Measurements from ENCODE around the gene SLC16A9. TPM values are rescaled to one million over a fixed set of nuclear protein-coding genes. Genes with fewer than 3 reads are reported as not detected.

Gene SLC16A9
- total RNA-seq, 1 donor from 2014 or later, result 1.5 TPM

GRCh38 chr10:59635502-59636290, 74.0 kb downstream of the SLC16A9 start:
- no peak for DNase-seq (ENCODE audit: low spot score)
- intact Hi-C loops (cut with DNase I), result no loop called here

- intact Hi-C loops (cut with DNase I), result no loop called here
- no peak for DNase-seq (ENCODE audit: low spot score)
Measured at GRCh38 chr10:59634102-59634501, 75.5 kb downstream of the SLC16A9 start.

DNA sequence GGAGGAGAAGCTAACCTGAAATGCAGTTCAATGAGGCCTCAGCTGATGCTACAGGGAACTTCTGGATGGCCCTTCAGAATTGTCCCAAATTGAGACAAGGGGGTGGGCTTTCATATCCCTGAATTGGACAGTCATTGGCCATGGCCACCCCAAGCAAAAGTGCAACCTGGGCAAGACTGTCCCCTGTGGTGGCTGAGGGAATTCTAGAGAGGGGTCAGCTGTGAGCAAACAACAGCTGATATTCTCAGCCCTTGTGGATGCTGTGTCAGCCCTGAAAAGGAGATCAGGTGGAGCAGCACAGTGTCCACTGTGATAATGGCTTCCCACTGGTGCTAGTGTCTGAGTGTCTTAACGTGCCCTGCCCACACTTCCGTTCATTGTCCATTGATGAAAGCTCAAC, 76.6 kb downstream of the SLC16A9 start:
- no peak for DNase-seq (ENCODE audit: low spot score)
- intact Hi-C loops (cut with DNase I), result no loop called here

- intact Hi-C loops (cut with DNase I), result no loop called here
Measured at GRCh38 chr10:59631882-59632807, 77.5 kb downstream of the SLC16A9 start.

GRCh38 chr10:59631237-59631636, 78.4 kb downstream of the SLC16A9 start:
- DNase-seq (ENCODE audit: low spot score), result no peak
- intact Hi-C loops (cut with DNase I), result no loop called here

More at GRCh38 chr10:59631882-59632807, 77.5 kb downstream of the SLC16A9 start:
- DNase-seq (ENCODE audit: low spot score), result no peak

DNA sequence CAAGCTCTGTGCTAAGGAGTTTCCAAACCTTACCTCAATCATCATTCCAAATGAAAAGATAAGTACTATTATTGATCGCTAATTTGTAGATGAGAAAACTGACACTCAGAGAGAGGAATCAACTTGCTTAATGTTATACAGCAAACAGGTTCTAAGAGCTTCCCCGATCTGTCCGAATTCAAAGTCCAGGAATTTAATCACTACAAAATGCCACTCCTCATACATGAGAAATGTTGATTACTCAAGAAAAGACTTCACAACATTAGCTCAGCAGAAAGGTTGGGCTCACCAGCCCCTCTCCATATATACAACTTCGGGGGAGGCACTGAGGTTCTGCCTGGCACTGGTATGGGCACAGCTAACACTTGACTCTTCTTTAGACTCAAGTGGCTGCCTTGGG, 80.7 kb downstream of the SLC16A9 start:
- intact Hi-C loops (cut with DNase I), result loop anchor here (5.0 kb wide), 2 partner anchors 278 to 403 kb away; partner anchors contain the start of gene CCDC6
- no peak for DNase-seq (ENCODE audit: low spot score)

- no peak for DNase-seq (ENCODE audit: low spot score)
- intact Hi-C loops (cut with DNase I), result loop anchor here (5.0 kb wide), 2 partner anchors 279 to 404 kb away; partner anchors contain the start of gene CCDC6
Measured at GRCh38 chr10:59628456-59628855, 81.2 kb downstream of the SLC16A9 start.

GRCh38 chr10:59627366-59628018, 82.2 kb downstream of the SLC16A9 start:
- no peak for DNase-seq (ENCODE audit: low spot score)
- intact Hi-C loops (cut with DNase I), result loop anchor here (2.0 to 5.0 kb wide), 3 partner anchors 181 to 405 kb away; partner anchors contain the start of gene CCDC6

DNA sequence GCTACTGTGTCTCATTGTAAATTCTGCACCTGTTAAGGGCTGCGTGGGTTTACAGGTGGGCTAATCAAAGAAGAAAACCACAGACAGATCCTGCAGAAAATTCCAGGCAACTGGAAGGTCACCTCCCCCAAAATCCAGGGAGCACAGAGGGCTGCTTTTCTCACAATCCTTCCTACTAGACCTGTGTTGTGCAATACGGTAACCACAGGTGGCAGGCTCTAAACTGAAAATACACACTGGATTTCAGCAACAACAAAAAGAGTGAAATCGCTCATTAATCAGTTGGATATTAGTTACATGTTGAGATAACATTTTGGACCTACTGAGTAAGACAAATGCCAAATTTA, 83.2 kb downstream of the SLC16A9 start:
- no peak for DNase-seq (ENCODE audit: low spot score)
- intact Hi-C loops (cut with DNase I), result loop anchor here (2.0 to 5.0 kb wide), 3 partner anchors 182 to 406 kb away; partner anchors contain the start of gene CCDC6

DNA sequence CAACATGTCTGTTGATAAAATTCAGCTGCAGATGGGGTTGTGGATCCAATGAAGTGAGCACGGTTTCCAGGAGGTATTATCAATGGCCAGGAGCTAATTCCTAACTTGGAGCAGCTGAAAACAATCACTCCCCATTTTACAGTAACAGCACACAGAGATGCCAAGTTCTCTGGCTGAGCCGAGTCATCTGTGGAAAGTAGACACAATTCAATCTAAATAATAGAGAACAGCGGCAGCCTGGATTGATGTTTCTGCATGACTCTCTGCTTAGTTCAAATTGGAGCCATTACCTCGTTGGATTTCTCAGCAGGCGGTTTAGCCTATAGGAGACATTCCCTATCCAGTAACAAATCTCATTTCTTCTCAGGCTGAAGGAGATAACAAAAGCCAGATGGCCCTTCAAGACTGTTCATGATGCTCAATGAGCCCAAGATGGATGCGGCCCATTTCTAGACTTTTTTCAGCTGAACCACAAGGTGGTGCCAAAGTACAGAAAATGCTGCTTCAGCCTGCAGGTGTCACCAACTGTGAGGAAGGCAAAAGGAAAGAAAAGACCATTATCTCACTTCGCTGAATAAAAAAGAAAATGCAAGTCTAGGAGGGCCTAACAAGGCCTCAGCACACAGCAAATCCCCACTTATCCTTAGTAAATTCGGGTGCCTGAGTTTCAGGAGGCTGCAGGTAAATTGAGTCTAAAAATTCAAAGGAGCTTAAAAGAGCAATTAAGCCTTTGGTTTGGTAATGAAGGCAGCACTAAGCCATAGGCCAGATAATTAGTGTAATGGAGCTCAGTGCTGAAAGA, 83.7 kb downstream of the SLC16A9 start:
- intact Hi-C loops (cut with DNase I), result loop anchor here (2.0 to 5.0 kb wide), 4 partner anchors 183 to 406 kb away; partner anchors contain the start of gene CCDC6
- DNase-seq (ENCODE audit: low spot score), result no peak

GRCh38 chr10:59624951-59625350, 84.7 kb downstream of the SLC16A9 start:
- intact Hi-C loops (cut with DNase I), result loop anchor here (2.0 to 5.0 kb wide), 3 partner anchors 206 to 407 kb away; partner anchors contain the start of gene CCDC6
- no peak for DNase-seq (ENCODE audit: low spot score)

- no peak for DNase-seq (ENCODE audit: low spot score)
- intact Hi-C loops (cut with DNase I), result loop anchor here (2.0 kb wide), 1 partner anchor 207 kb away; no protein-coding TSS in a partner anchor
Measured at GRCh38 chr10:59624136-59624535, 85.5 kb downstream of the SLC16A9 start.

DNA sequence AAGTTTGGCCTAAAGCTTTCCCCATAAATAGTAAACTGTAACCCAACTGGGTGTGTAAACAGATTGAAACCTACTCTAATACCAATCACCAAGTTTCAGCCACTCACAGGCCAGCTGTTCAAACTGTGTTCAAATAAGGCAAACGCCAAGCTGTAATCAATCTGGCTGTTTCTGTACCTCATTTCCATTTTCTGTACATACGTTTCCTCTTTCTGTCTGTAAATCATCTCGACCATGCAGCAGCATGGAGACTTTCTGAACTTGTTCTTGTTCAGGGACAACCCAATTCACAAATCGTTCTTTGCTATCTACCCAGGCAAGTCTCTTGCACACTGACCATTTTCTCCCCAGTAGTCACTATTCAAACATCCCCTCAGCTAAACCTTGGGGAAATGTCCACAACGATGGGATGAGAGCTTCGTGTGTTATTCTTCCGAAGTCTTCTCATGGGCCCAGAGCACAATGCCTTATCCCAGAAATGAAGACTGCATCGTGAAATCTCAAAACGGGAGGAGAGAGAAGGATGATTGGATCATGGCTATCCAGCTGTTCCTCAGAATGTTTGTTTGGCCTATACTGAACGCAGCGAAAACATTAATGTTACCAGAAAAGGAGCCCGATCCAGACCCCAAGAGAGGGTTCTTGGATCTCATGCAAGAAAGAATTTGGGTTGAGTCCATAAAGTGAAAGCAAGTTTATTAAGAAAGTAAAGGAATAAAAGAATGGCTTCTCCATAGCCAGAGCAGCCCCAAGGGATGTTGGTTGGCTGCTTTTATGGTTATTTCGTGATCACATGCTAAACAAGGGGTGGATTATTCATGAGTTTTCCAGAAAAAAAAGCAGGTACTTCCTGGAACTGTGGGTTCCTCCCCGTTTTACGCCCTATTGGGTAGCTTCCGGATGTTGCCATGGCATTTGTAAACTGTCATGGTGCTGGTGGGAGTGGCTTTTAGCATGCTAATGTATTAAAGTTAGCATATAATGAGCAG, 86.2 kb downstream of the SLC16A9 start:
- intact Hi-C loops (cut with DNase I), result loop anchor here (2.0 kb wide), 2 partner anchors 207 to 383 kb away; no protein-coding TSS in a partner anchor
- no peak for DNase-seq (ENCODE audit: low spot score)

DNA sequence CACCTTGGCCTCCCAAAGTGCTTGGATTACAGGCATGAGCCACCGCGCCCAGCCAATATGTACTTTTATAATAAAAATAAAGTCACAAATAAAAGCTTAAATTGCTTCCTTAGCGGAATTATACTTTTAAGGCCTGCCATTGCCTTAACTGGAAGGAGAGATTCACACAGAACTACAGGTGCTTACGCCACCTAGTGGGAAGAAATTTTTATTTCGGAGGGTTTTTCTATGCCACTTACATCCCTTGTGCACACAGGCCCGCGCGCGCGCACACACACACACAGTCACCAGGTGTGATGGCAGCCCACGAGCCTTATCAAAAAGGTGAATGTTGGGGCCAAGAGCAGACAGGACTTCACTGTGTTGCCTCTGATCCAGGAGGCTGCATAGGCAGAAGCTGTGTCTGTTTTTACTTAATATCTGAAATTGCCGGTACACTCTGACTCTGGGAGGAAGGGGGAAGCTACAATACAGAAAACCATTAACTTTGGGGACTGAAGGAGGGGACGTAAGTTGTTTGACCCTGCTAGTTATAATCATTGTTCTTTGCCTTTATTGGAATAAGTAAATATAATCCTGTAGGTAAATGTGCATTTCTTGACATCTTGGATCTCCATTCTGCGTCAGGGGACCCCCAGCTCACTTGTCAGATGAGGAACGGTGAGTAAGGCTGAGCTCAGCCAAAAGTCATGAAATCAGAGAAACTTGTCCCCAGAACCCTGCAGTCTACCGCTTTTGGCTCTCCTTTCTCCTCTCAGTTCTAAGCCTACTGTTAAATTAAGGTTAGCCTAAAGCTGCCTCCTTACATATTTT, 87.1 kb downstream of the SLC16A9 start:
- DNase-seq (ENCODE audit: low spot score), result no peak
- intact Hi-C loops (cut with DNase I), result loop anchor here (2.0 kb wide), 1 partner anchor 382 kb away; no protein-coding TSS in a partner anchor

GRCh38 chr10:59621771-59622170, 87.9 kb downstream of the SLC16A9 start:
- DNase-seq (ENCODE audit: low spot score), result no peak
- intact Hi-C loops (cut with DNase I), result loop anchor here (2.0 kb wide), 1 partner anchor 381 kb away; no protein-coding TSS in a partner anchor

DNA sequence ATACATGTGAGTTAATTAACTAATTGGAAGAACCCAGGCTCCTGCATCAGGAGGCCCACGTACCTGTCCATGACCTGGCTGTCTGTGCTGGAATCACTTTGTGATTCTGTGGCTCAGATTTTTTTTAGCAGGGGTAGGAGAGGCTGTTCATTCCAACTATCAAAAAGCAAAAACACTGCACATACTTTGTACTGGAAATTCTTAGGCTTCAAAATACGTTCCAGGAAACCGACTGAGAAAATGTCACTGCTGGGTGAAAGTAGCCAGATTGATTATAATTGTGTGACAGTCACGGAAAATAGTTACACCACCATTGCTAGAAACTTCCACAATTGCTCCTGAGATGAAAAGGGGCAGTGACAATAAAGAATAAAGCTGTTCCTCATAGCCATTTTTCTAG, 91.0 kb downstream of the SLC16A9 start:
- intact Hi-C loops (cut with DNase I), result loop anchor here (10.0 kb wide), 1 partner anchor 664 kb away; no protein-coding TSS in a partner anchor
- no peak for DNase-seq (ENCODE audit: low spot score)

Measured in cardiac septum (tissue), 1 donor.